Aorta (tissue), 5 donors: Measurements from ENCODE around the gene TXNDC8. TPM values are rescaled to one million over a fixed set of nuclear protein-coding genes. Genes with fewer than 3 reads are reported as not detected.

Experiments
- ATAC-seq: fragments of 200-7000 bp; cut with Tn5 transposase; one replicate; pipeline ENCODE4 v1.9.1; 2022; ENCODE audit warnings: moderate library complexity; ENCODE audit not compliant: low FRiP score
- DNase-seq, 2 donors: peaks; one replicate each; pipeline ENCODE4 v3.0.0-alpha.2; 2020
- H3K27ac ChIP-seq, 2 donors: one replicate each; pipeline ENCODE4 v1.5.1; 2013; ENCODE audit warnings: low read length in 2 of 2, mild to moderate bottlenecking in 2 of 2, moderate library complexity in 2 of 2, control low read depth in 1 of 2, inconsistent platforms in 1 of 2, low read depth in 1 of 2
- H3K27me3 ChIP-seq, 2 donors: one replicate each; pipeline ENCODE4 v1.6.1; 2013; ENCODE audit warnings: control low read depth in 1 of 2, low read length in 1 of 2, mild to moderate bottlenecking in 1 of 2, moderate library complexity in 1 of 2; ENCODE audit not compliant: insufficient read depth in 2 of 2, control insufficient read depth in 1 of 2
- H3K36me3 ChIP-seq, 2 donors: one replicate each; pipeline ENCODE4 v1.6.1; 2013; ENCODE audit warnings: control low read depth in 1 of 2, low read length in 1 of 2, mild to moderate bottlenecking in 1 of 2; ENCODE audit not compliant: insufficient read depth in 2 of 2, control insufficient read depth in 1 of 2
- H3K4me1 ChIP-seq, 2 donors: one replicate each; pipeline ENCODE4 v1.6.1; 2013; ENCODE audit warnings: low read length in 2 of 2, control low read depth in 1 of 2, mild to moderate bottlenecking in 1 of 2, moderate library complexity in 1 of 2; ENCODE audit not compliant: insufficient read depth in 2 of 2, control insufficient read depth in 1 of 2
- H3K4me3 ChIP-seq, 2 donors: one replicate each; pipeline ENCODE4 v1.5.1; 2013; ENCODE audit warnings: low read length in 2 of 2, control low read depth in 1 of 2, mild to moderate bottlenecking in 1 of 2
- H3K9me3 ChIP-seq: one replicate; pipeline ENCODE4 v1.6.1; 2013; ENCODE audit warnings: mild to moderate bottlenecking, low read length; ENCODE audit not compliant: control insufficient read depth
- WGBS, 2 donors: extraction: QIAGEN DNeasy Blood & Tissue Kit; methylation state at CpG; one replicate each; pipeline ENCODE4 v1.1.7; 2013; 5-methylcytosine and 5-hydroxymethylcytosine counted together
- intact Hi-C, 2 donors: fragments of 100-400 bp; cut with DNase I; formaldehyde crosslinking; loops; one replicate each; pipeline versions ENCODE4 v1.14.2 to v1.15.0; 2022
- polyA plus RNA-seq, 2 donors: library from polyadenylated mRNA; stranded (reverse); fragments of 200-250 nt; gene quantifications; one replicate each; pipeline ENCODE4 v1.2.3, GENCODE V29; 2013
- total RNA-seq, 2 donors: library from RNA; stranded (reverse); fragmentation: NEBNext Ultra II Directional; extraction: Animal tissue kit (Norgen Biotek cat#: 25700); gene quantifications; one replicate each; pipeline ENCODE4 v1.2.1, GENCODE V29; 2021
- donor health status: healthy with polysubstance abuse.
- donor health status: Bipolar disorder and iron deficiency.
- donor health status: DM: no; HTN: no; CAD: no.
- donor health status: DM: no; HTN: no; CAD: no.
- donor health status: DM: yes; HTN: yes; CAD: no.

The TXNDC8 gene
- total and polyA plus RNA-seq, 4 donors = not detected

DNA sequence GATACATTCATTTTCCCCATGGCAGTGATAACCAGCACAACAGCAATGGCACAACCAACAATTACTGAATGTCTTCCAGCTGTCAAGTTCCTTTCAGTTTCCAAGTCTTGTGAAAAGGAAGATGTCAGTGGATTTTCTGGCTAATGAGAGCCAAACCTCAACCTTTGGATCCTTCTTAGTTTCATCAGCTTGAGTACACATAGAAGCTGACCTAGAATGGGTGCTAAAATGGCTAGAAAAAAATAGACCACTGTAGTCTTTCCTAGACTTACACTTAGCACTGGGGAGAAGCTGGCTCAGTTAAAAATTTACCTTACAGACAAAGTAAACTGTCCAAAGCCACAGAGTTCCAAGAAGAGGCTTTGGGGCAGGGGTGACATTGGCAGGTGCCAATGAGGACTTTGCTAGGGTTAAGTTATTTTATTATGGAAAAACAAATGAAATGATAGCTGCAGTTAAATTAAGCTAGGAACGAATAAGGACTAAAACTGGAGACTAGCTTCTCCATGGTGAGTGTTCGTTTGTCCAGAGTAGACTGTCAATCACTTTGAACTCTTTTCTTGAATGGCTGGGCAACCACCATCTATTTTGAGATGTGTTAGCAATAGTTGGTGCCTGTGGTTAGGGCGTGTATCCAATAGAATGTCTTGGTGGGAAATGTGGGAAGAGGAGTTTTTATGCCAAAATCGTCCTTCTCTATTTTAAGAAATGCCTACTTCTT lies 55.5 kb downstream of the TXNDC8 start:
- no peaks in the 10 kb centered on the region for H3K4me1 ChIP-seq
- H3K27me3 ChIP-seq = no peaks in the 10 kb centered on the region
- intact Hi-C loops = no loop called here
- H3K27ac ChIP-seq = no peak overlapping the region
- no peaks in the 10 kb centered on the region for H3K9me3 ChIP-seq
- no peak for ATAC-seq
- no peak overlapping the region for H3K4me3 ChIP-seq
- no peak for DNase-seq
- no peaks in the 10 kb centered on the region for H3K36me3 ChIP-seq
- 50 to 55% methylated on average over 4 of the region's 4 CpGs for WGBS, 2 donors

- no peak overlapping the region for H3K27ac ChIP-seq
- intact Hi-C loops = no loop called here
- WGBS, 2 donors = 91 to 92% methylated on average over 3 of the region's 3 CpGs
- H3K36me3 ChIP-seq = no peaks in the 10 kb centered on the region
- H3K4me3 ChIP-seq = no peak overlapping the region
- ATAC-seq (no peak), DNase-seq (no peak)
- no peaks in the 10 kb centered on the region for H3K27me3 ChIP-seq
- no peaks in the 10 kb centered on the region for H3K4me1 ChIP-seq
- H3K9me3 ChIP-seq = no peaks in the 10 kb centered on the region
These were observed 59.5 kb downstream of the TXNDC8 start for GRCh38 chr9:110278080-110278707.

DNA sequence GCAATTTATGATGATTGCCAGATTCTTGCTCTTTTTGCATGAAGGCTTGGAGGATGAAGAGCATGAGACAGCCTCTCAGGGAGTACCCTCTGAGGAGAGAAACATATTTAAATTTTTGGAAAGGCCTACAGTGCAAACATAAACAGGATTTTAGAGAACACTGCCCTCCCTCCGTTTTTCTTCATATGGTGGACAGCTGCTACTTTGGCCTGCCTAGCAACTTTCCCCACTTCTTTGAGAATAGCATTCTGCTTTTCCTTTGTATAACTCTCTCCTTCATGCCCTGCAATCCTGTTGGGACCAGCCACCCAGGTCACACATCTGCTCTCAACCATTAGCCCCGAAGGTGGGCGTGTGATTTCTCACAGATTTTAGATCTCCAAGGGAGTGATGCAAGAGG lies 60.9 kb downstream of the TXNDC8 start:
- H3K9me3 ChIP-seq = no peaks in the 10 kb centered on the region
- H3K4me1 ChIP-seq = no peaks in the 10 kb centered on the region
- DNase-seq (no peak), ATAC-seq (no peak)
- no peaks in the 10 kb centered on the region for H3K27me3 ChIP-seq
- H3K4me3 ChIP-seq = no peak overlapping the region
- no peak overlapping the region for H3K27ac ChIP-seq
- intact Hi-C loops = no loop called here
- H3K36me3 ChIP-seq = no peaks in the 10 kb centered on the region
- WGBS, 2 donors = 46 to 55% methylated on average over 3 of the region's 3 CpGs

DNA sequence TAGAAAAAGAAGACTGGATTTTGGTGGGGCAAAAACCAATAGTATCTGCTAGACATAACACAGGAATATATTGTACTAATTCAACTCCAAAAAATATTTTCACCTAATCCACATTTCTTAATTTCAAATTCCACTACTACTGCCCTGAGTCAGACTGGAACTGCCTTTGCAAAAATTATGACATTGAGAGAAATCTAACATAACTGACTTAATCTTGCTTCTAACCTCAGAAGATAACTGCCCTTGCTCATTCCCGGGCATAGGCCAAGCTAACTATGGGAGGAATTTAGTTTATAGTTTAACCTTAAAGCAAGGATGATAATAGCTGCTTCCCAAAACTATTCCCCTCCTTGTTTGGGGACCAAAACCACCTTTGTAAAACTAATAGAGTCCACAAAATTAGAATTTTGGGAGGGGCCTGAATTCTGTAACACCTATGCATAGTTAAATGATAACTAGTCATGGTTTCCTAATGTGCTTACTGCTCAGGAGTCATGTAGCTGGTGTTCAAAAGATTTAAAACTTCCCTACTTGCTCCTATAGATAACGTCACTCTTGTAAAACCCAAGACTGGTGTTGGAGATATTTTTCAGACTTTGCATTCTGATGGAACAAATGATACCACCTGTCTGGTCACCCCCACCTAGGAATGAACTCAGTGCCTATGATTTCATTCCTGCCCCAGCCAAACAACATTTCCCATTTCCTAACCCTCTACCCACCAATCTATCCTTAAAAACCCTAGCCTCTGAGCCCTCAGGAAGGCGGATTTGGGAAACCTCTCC lies 67.3 kb downstream of the TXNDC8 start:
- Histone ChIP-seq H3K27ac (no peak overlapping the region), H3K4me3 (no peak overlapping the region), H3K9me3 (no peaks in the 10 kb centered on the region), H3K27me3 (no peaks in the 10 kb centered on the region), H3K36me3 (no peaks in the 10 kb centered on the region), H3K4me1 (no peaks in the 10 kb centered on the region)
- ATAC-seq = no peak
- no peak for DNase-seq
- intact Hi-C loops = no loop called here
- WGBS, 2 donors = 87 to 92% methylated on average over 3 of the region's 3 CpGs

GRCh38 chr9:110266795-110267194 lies 70.9 kb downstream of the TXNDC8 start:
- Histone ChIP-seq H3K9me3 (no peaks in the 10 kb centered on the region), H3K27me3 (no peaks in the 10 kb centered on the region), H3K36me3 (no peaks in the 10 kb centered on the region), H3K27ac (no peak overlapping the region), H3K4me1 (no peaks in the 10 kb centered on the region), H3K4me3 (no peak overlapping the region)
- intact Hi-C loops = no loop called here
- ATAC-seq (no peak), DNase-seq (no peak)
- 29% methylated on average over 1 of the region's 1 CpG; no CpG with 5 or more reads in 1 of the 2 donors for WGBS, 2 donors

DNA sequence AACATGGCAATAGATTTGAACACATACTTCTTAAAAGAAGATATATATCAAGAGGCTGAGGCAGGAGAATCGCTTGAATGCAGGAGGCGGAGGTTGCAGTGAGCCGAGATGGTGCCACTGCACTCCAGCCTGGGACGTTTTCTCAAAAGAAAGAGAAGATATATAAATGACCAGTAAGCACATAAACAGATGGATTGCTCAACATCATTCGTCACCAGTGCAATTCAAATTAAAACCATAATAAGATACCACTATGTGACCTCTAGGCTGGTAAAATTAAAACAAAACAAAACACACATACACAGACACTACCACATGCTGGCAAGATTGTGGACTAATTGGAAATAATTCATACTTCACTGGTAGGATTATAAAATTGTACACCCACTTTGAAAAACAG lies 76.0 kb downstream of the TXNDC8 start:
- WGBS, 2 donors = 72 to 75% methylated on average over 5 of the region's 5 CpGs
- Histone ChIP-seq H3K27ac (no peak overlapping the region), H3K4me1 (no peaks in the 10 kb centered on the region), H3K36me3 (no peaks in the 10 kb centered on the region), H3K27me3 (no peaks in the 10 kb centered on the region), H3K4me3 (no peak overlapping the region), H3K9me3 (no peaks in the 10 kb centered on the region)
- ATAC-seq (no peak), DNase-seq (no peak)
- intact Hi-C loops = no loop called here

- intact Hi-C loops = no loop called here
- no peak for DNase-seq
- no peaks in the 10 kb centered on the region for H3K4me1 ChIP-seq
- no peaks in the 10 kb centered on the region for H3K9me3 ChIP-seq
- no peak for ATAC-seq
- WGBS, 2 donors = 10 to 19% methylated on average over 4 of the region's 4 CpGs
- no peaks in the 10 kb centered on the region for H3K27me3 ChIP-seq
- no peak overlapping the region for H3K27ac ChIP-seq
- no peaks in the 10 kb centered on the region for H3K36me3 ChIP-seq
- H3K4me3 ChIP-seq = no peak overlapping the region
These were observed 76.8 kb downstream of the TXNDC8 start for GRCh38 chr9:110260911-110261310.

- Histone ChIP-seq H3K36me3 (no peaks in the 10 kb centered on the region), H3K27ac (no peak overlapping the region), H3K9me3 (no peaks in the 10 kb centered on the region), H3K27me3 (no peaks in the 10 kb centered on the region), H3K4me3 (no peak overlapping the region), H3K4me1 (peaks cover 0 to 2% of the 10 kb centered on the region in 2 donors)
- DNase-seq = no peak
- intact Hi-C loops = no loop called here
- no peak for ATAC-seq
- 89 to 90% methylated on average over 2 of the region's 2 CpGs for WGBS, 2 donors
These were observed 78.1 kb downstream of the TXNDC8 start for GRCh38 chr9:110259566-110259965.
